HG02870 (cell line): ENCODE measurements around the gene BRD9.
"Not testable (repeated sequence)": the region's sequence is repeated elsewhere in the genome, so short reads cannot be mapped to it uniquely, and the experiment has no call there.

Source experiments
- ATAC-seq: cut with Tn5 transposase; IDR thresholded peaks from one replicate; pipeline ENCODE4 v1.9.1; 2021; ENCODE audit warnings: mild to moderate bottlenecking, moderate library complexity; ENCODE audit not compliant: unreplicated experiment

Gene BRD9

GRCh38 chr5:860506-861150 is 32.0 kb downstream of the BRD9 start:
- ATAC-seq, result no peak

- no peak for ATAC-seq
Measured at GRCh38 chr5:859798-860296, 32.8 kb downstream of the BRD9 start.

- ATAC-seq, result no peak
Measured at GRCh38 chr5:859391-859790, 33.2 kb downstream of the BRD9 start.

GRCh38 chr5:858726-859125 is 33.9 kb downstream of the BRD9 start:
- no peak for ATAC-seq

- no peak for ATAC-seq
Measured at GRCh38 chr5:856531-857425, 35.8 kb downstream of the BRD9 start.

GRCh38 chr5:855771-856530 is 36.6 kb downstream of the BRD9 start:
- no peak for ATAC-seq

- ATAC-seq, result no peak
Measured at GRCh38 chr5:854966-855743, 37.4 kb downstream of the BRD9 start.

GRCh38 chr5:854217-854616 is 38.4 kb downstream of the BRD9 start:
- no peak for ATAC-seq

GRCh38 chr5:853416-854090 is 39.0 kb downstream of the BRD9 start:
- ATAC-seq, result not testable (repeated sequence)

- no peak for ATAC-seq
Measured at GRCh38 chr5:852431-853401, 39.9 kb downstream of the BRD9 start.

GRCh38 chr5:852018-852417 is 40.6 kb downstream of the BRD9 start:
- ATAC-seq, result no peak

- ATAC-seq, result no peak
Measured at GRCh38 chr5:851553-851952, 41.0 kb downstream of the BRD9 start.

- ATAC-seq, result no peak
Measured at GRCh38 chr5:851076-851475, 41.5 kb downstream of the BRD9 start.

- ATAC-seq, result no peak
Measured at GRCh38 chr5:850511-851006, 42.0 kb downstream of the BRD9 start, which contains the start of gene ZDHHC11. Gene ZDHHC11, minus strand, starts transcription at chr5:850986. Its CDS starts 384 bp downstream, at chr5:850602.

- ATAC-seq, result no peak
Measured at GRCh38 chr5:849651-850301, 42.8 kb downstream of the BRD9 start.

GRCh38 chr5:848671-849111 is 43.9 kb downstream of the BRD9 start:
- ATAC-seq, result no peak

- not testable (repeated sequence) for ATAC-seq
Measured at GRCh38 chr5:847736-848135, 44.9 kb downstream of the BRD9 start.

- not testable (repeated sequence) for ATAC-seq
Measured at GRCh38 chr5:847212-847611, 45.4 kb downstream of the BRD9 start.
